Sigmoid colon (tissue), 4 donors: Measurements from ENCODE around the gene ITPRIPL2.

Source experiments
- CTCF ChIP-seq, 4 experiments: fragments of 450-650 bp in 3 of 4; fragments of 200-600 bp in 1 of 4; IDR thresholded peaks; one replicate each; pipeline ENCODE4 v1.5.1; 2016 to 2019; ENCODE audit warnings: antibody characterized with exemption in 4 of 4, mild to moderate bottlenecking in 3 of 4, moderate library complexity in 2 of 4
- EP300 ChIP-seq, 4 donors: sonication (generic); formaldehyde crosslinking; IDR thresholded peaks; one replicate each; pipeline ENCODE4 v1.6.1; 2017; ENCODE audit warnings: antibody characterized with exemption in 4 of 4
- POLR2AphosphoS5 ChIP-seq, 4 donors: sonication (generic); formaldehyde crosslinking; IDR thresholded peaks; one replicate each; pipeline ENCODE4 v1.6.1; 2017; ENCODE audit warnings: antibody characterized with exemption in 4 of 4

DNA sequence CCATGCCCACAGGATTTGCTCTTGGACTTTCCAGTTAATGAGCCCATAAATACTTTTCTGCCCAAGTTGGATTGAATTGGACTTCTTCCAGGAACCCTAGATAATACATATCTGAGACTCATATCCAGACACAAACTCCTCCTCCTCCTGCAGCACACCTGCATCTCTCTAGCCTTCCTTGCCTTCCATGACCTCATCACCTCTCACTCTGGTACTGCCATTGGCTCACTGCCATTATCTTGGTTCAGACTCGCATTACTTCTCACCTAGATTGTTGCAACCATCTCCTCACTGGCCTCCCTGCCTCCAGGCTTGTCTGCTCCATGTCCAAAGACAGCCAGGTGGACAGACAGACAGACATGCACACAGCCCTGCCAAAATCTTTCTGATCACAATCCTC is 49.5 kb downstream of the ITPRIPL2 start:
- TF ChIP-seq EP300 (IDR thresholded peaks at IDR 0.05) (no peak), POLR2AphosphoS5 (IDR thresholded peaks at IDR 0.05) (no peak), CTCF (IDR thresholded peaks at IDR 0.05) (no peak)
